ENCODE data around the gene SLU7. TPM values are rescaled to one million over a fixed set of nuclear protein-coding genes. Genes with fewer than 3 reads are reported as not detected.

The SLU7 gene
- total and polyA plus RNA-seq, 2 donors (not counting 1 experiment from before 2014, with no cell fraction given), result 47.1 to 79.4 TPM

GRCh38 chr5:160382346-160382745, 36.5 kb downstream of the SLU7 start:
- no peak overlapping the region for H3K9ac ChIP-seq (ENCODE audit: insufficient read depth, low read length)
- H3K4me3 ChIP-seq (replicated peaks in 1 of 4; ENCODE audit: control extremely low read depth in 1 of 4, insufficient read depth in 1 of 4, low read depth in 3 of 4, low read length in 4 of 4), result no peak overlapping the region
- H3K4me2 ChIP-seq (ENCODE audit: extremely low read depth, insufficient read depth, low read length), result no peak overlapping the region
- no peaks in the 10 kb centered on the region for H3K27me3 ChIP-seq (ENCODE audit: control insufficient read depth, insufficient read depth, low read length)
- no peak for TF ChIP-seq EZH2 (IDR thresholded peaks at IDR 0.05; ENCODE audit: low read length, missing control alignments)
- TF ChIP-seq, protein P1, sequence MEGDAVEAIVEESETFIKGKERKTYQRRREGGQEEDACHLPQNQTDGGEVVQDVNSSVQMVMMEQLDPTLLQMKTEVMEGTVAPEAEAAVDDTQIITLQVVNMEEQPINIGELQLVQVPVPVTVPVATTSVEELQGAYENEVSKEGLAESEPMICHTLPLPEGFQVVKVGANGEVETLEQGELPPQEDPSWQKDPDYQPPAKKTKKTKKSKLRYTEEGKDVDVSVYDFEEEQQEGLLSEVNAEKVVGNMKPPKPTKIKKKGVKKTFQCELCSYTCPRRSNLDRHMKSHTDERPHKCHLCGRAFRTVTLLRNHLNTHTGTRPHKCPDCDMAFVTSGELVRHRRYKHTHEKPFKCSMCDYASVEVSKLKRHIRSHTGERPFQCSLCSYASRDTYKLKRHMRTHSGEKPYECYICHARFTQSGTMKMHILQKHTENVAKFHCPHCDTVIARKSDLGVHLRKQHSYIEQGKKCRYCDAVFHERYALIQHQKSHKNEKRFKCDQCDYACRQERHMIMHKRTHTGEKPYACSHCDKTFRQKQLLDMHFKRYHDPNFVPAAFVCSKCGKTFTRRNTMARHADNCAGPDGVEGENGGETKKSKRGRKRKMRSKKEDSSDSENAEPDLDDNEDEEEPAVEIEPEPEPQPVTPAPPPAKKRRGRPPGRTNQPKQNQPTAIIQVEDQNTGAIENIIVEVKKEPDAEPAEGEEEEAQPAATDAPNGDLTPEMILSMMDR (conservative IDR thresholded peaks at IDR 0.05 in 1 of 2, IDR thresholded peaks at IDR 0.05 in 1 of 2; ENCODE audit: low read depth in 1 of 2, low read length in 2 of 2), result no peak
- no peak overlapping the region for H2AFZ ChIP-seq (ENCODE audit: low read length)
- H3K9me3 ChIP-seq (ENCODE audit: control insufficient read depth, insufficient read depth, low read depth, low read length), result no peaks in the 10 kb centered on the region
- H3K27ac ChIP-seq (ENCODE audit: insufficient read depth, low read length), result no peak overlapping the region
- no peak for DNase-seq (ENCODE audit: low read depth in 2 of 2)
- no peaks in the 10 kb centered on the region for H3K79me2 ChIP-seq (ENCODE audit: control insufficient read depth, insufficient read depth, low read length)
- no peaks in the 10 kb centered on the region for H4K20me1 ChIP-seq (ENCODE audit: control insufficient read depth, extremely low read depth, insufficient read depth, low read length)
- no peaks in the 10 kb centered on the region for H3K4me1 ChIP-seq (ENCODE audit: control insufficient read depth, extremely low read depth, insufficient read depth, low read length)
- H3K36me3 ChIP-seq (ENCODE audit: control insufficient read depth, insufficient read depth, low read length), result no peaks in the 10 kb centered on the region

GRCh38 chr5:160380041-160380440, 38.8 kb downstream of the SLU7 start:
- Histone ChIP-seq H3K4me3 (replicated peaks in 1 of 4; ENCODE audit: control extremely low read depth in 1 of 4, insufficient read depth in 1 of 4, low read depth in 3 of 4, low read length in 4 of 4) (no peak overlapping the region), H3K36me3 (ENCODE audit: control insufficient read depth, insufficient read depth, low read length) (no peaks in the 10 kb centered on the region), H3K4me1 (ENCODE audit: control insufficient read depth, extremely low read depth, insufficient read depth, low read length) (no peaks in the 10 kb centered on the region), H3K27ac (ENCODE audit: insufficient read depth, low read length) (no peak overlapping the region), H3K4me2 (ENCODE audit: extremely low read depth, insufficient read depth, low read length) (no peak overlapping the region), H4K20me1 (ENCODE audit: control insufficient read depth, extremely low read depth, insufficient read depth, low read length) (no peaks in the 10 kb centered on the region), H3K9me3 (ENCODE audit: control insufficient read depth, insufficient read depth, low read depth, low read length) (no peaks in the 10 kb centered on the region), H3K27me3 (ENCODE audit: control insufficient read depth, insufficient read depth, low read length) (no peaks in the 10 kb centered on the region), H3K79me2 (ENCODE audit: control insufficient read depth, insufficient read depth, low read length) (no peaks in the 10 kb centered on the region), H2AFZ (ENCODE audit: low read length) (no peak overlapping the region), H3K9ac (ENCODE audit: insufficient read depth, low read length) (no peak overlapping the region)
- TF ChIP-seq, protein P1 (conservative IDR thresholded peaks at IDR 0.05 in 1 of 2, IDR thresholded peaks at IDR 0.05 in 1 of 2; ENCODE audit: low read depth in 1 of 2, low read length in 2 of 2), result no peak
- TF ChIP-seq EZH2 (IDR thresholded peaks at IDR 0.05; ENCODE audit: low read length, missing control alignments), result no peak
- no peak for DNase-seq (ENCODE audit: low read depth in 2 of 2)

DNA sequence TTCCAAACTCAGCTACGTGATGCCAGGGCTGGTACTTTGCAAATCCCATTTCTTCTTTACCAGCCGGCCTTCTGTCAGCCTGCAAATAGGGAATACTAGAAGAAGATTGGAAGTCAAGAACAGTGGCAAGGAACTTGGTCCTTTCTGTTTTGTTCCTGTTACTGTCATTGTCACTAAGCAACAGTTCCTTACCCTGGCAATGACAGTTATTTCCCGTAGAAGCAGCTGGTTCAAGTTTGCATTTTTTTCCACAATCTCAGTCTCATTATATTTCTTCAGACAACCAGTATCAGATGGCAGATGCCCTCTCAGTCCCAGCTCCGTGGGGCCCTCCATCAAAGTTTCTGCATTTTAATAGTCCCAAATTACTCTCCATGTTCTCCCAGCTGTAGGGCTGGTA, 39.4 kb downstream of the SLU7 start:
- Histone ChIP-seq H3K4me1 (ENCODE audit: control insufficient read depth, extremely low read depth, insufficient read depth, low read length) (no peaks in the 10 kb centered on the region), H3K27ac (ENCODE audit: insufficient read depth, low read length) (no peak overlapping the region), H3K4me2 (ENCODE audit: extremely low read depth, insufficient read depth, low read length) (no peak overlapping the region), H2AFZ (ENCODE audit: low read length) (no peak overlapping the region), H3K27me3 (ENCODE audit: control insufficient read depth, insufficient read depth, low read length) (no peaks in the 10 kb centered on the region), H3K9ac (ENCODE audit: insufficient read depth, low read length) (no peak overlapping the region), H3K36me3 (ENCODE audit: control insufficient read depth, insufficient read depth, low read length) (no peaks in the 10 kb centered on the region), H3K4me3 (replicated peaks in 1 of 4; ENCODE audit: control extremely low read depth in 1 of 4, insufficient read depth in 1 of 4, low read depth in 3 of 4, low read length in 4 of 4) (no peak overlapping the region), H3K79me2 (ENCODE audit: control insufficient read depth, insufficient read depth, low read length) (no peaks in the 10 kb centered on the region), H4K20me1 (ENCODE audit: control insufficient read depth, extremely low read depth, insufficient read depth, low read length) (no peaks in the 10 kb centered on the region), H3K9me3 (ENCODE audit: control insufficient read depth, insufficient read depth, low read depth, low read length) (no peaks in the 10 kb centered on the region)
- TF ChIP-seq, protein P1 (conservative IDR thresholded peaks at IDR 0.05 in 1 of 2, IDR thresholded peaks at IDR 0.05 in 1 of 2; ENCODE audit: low read depth in 1 of 2, low read length in 2 of 2), result no peak
- TF ChIP-seq EZH2 (IDR thresholded peaks at IDR 0.05; ENCODE audit: low read length, missing control alignments), result no peak
- no peak for DNase-seq (ENCODE audit: low read depth in 2 of 2)
